Endothelial cell of umbilical vein (primary cell): ENCODE results near the gene NIPSNAP2. TPM values are rescaled to one million over a fixed set of nuclear protein-coding genes. Genes with fewer than 3 reads are reported as not detected.

Source experiments
- Bru-seq: library from RNA; stranded (reverse); fragments of 400-500 nt; gene quantifications from one replicate; lab custom pipeline; 2021; lab: Mats Ljungman, UMichigan
- BruChase-seq, 2 experiments: library from RNA; stranded (reverse); fragments of 400-500 nt; gene quantifications; one replicate each; lab custom pipeline; 2021; lab: Mats Ljungman, UMichigan
- BruUV-seq: library from RNA; stranded (reverse); fragments of 400-500 nt; replicated peaks from 2 replicates; lab custom pipeline; 2021; lab: Mats Ljungman, UMichigan
- CTCF ChIA-PET: fragments of 300-600, 350-600 bp; sonication (Branson Sonifier 250); formaldehyde crosslinking; loops from one replicate; lab custom pipeline; 2021; ENCODE audit warnings: antibody characterized with exemption, inconsistent platforms; lab: Charles Lee
- POLR2A ChIA-PET: fragments of 300-600, 350-600 bp; sonication (Branson Sonifier 250); formaldehyde crosslinking; loops from one replicate; lab custom pipeline; 2021; ENCODE audit warnings: antibody characterized with exemption, inconsistent platforms; lab: Charles Lee
- DNase-seq: peaks from one replicate; pipeline ENCODE4 v3.0.0-alpha.2; 2011; ENCODE audit warnings: low read depth, low spot score
- FAIRE-seq: peaks from 2 replicates; lab custom pipeline; 2011; peaks lifted over from hg19 to GRCh38; lab: Jason Lieb, UNC
- H2AFZ ChIP-seq: 2 replicates; pipeline ENCODE4 v1.6.0; 2012; ENCODE audit warnings: low read depth, low read length, control low read depth, inconsistent platforms
- H3K27ac ChIP-seq: 2 replicates; pipeline ENCODE4 v1.5.1; 2011; ENCODE audit warnings: low read depth, mild to moderate bottlenecking, control low read depth, low read length, moderate library complexity; ENCODE audit not compliant: insufficient read depth
- H3K27me3 ChIP-seq, 2 experiments: 2 replicates each; pipeline versions ENCODE4 v1.6.0 to v1.6.1; 2011; ENCODE audit warnings: low read length in 2 of 2, mixed read lengths in 1 of 2; ENCODE audit not compliant: control insufficient read depth in 2 of 2, insufficient read depth in 2 of 2
- H3K36me3 ChIP-seq, 2 experiments: 2 replicates in 1 of 2; 3 replicates in 1 of 2; pipeline ENCODE4 v1.5.1; 2011; ENCODE audit warnings: low read length in 2 of 2, mild to moderate bottlenecking in 1 of 2, moderate library complexity in 1 of 2; ENCODE audit not compliant: control insufficient read depth in 2 of 2, insufficient read depth in 2 of 2; ENCODE audit errors: extremely low read depth in 1 of 2
- H3K4me1 ChIP-seq: 3 replicates; pipeline ENCODE4 v1.5.1; 2011; ENCODE audit warnings: mild to moderate bottlenecking, low read length; ENCODE audit not compliant: control insufficient read depth, insufficient read depth; ENCODE audit errors: extremely low read depth
- H3K4me2 ChIP-seq: 2 replicates; pipeline ENCODE4 v1.6.1; 2011; ENCODE audit warnings: low read length, control low read depth, mixed read lengths; ENCODE audit not compliant: insufficient read depth
- H3K4me3 ChIP-seq, 3 experiments: fragments of 200-600 bp in 1 of 3; sonication (generic), shearing (Covaris generic) in 1 of 3; replicated peaks in 1 of 3; 2 replicates each; pipeline ENCODE4 v1.5.1; 2011 to 2016; ENCODE audit warnings: control low read depth in 3 of 3, low read length in 3 of 3, mild to moderate bottlenecking in 2 of 3, inconsistent platforms in 1 of 3, low read depth in 1 of 3, moderate library complexity in 1 of 3; ENCODE audit not compliant: insufficient read depth in 1 of 3
- H3K79me2 ChIP-seq: 2 replicates; pipeline ENCODE4 v1.6.0; 2012; ENCODE audit warnings: low read length, inconsistent platforms; ENCODE audit not compliant: control insufficient read depth, insufficient read depth
- H3K9ac ChIP-seq: replicated peaks from 2 replicates; pipeline ENCODE3; 2011; ENCODE audit warnings: low read length, control low read depth; ENCODE audit not compliant: insufficient read depth; ENCODE audit errors: extremely low read depth
- H3K9me1 ChIP-seq: replicated peaks from 3 replicates; pipeline ENCODE4 v1.6.0; 2011; ENCODE audit warnings: mild to moderate bottlenecking, low read length; ENCODE audit not compliant: control insufficient read depth, insufficient read depth; ENCODE audit errors: extremely low read depth
- H3K9me3 ChIP-seq: replicated peaks from 2 replicates; pipeline ENCODE4 v1.5.1; 2012; ENCODE audit warnings: low read length, inconsistent platforms; ENCODE audit not compliant: control insufficient read depth, insufficient read depth
- H4K20me1 ChIP-seq: replicated peaks from 2 replicates; pipeline ENCODE3; 2011; ENCODE audit warnings: mild to moderate bottlenecking, low read length; ENCODE audit not compliant: control insufficient read depth, insufficient read depth; ENCODE audit errors: extremely low read depth
- CTCF ChIP-seq, 2 donors: IDR thresholded peaks; 1 replicate in 1 of 2; 2 replicates in 1 of 2; pipeline ENCODE4 v1.5.1; 2011; ENCODE audit warnings: low read length in 2 of 2, mild to moderate bottlenecking in 2 of 2, moderate library complexity in 2 of 2, control low read depth in 1 of 2, inconsistent platforms in 1 of 2, low read depth in 1 of 2; ENCODE audit not compliant: insufficient read depth in 1 of 2; ENCODE audit errors: extremely low read depth in 1 of 2
- FOS ChIP-seq: IDR thresholded peaks from 2 replicates; pipeline ENCODE4 v1.6.1; 2011; ENCODE audit warnings: mild to moderate bottlenecking, low read length, moderate library complexity, borderline replicate concordance; ENCODE audit not compliant: insufficient read depth
- MAX ChIP-seq: IDR thresholded peaks from 2 replicates; pipeline ENCODE4 v1.6.1; 2011; ENCODE audit not compliant: insufficient read depth, insufficient read length
- POLR2A ChIP-seq: IDR thresholded peaks from 2 replicates; pipeline ENCODE4 v1.6.1; 2012; ENCODE audit warnings: low read depth, mild to moderate bottlenecking, control low read depth, low read length
- POLR2AphosphoS5 ChIP-seq: IDR thresholded peaks from 2 replicates; pipeline ENCODE4 v1.6.1; 2012; ENCODE audit warnings: low read depth, mild to moderate bottlenecking, control low read depth, low read length, moderate library complexity; ENCODE audit not compliant: insufficient read depth
- dilution Hi-C: fragments of 300-500 bp; cut with MboI; formaldehyde crosslinking; loops from one replicate; pipeline ENCODE4 v1.15.0; 2019; ENCODE audit warnings: low sequenced_read_pairs; ENCODE audit not compliant: extremely low pct_ligation_motif_present
- intact Hi-C: fragments of 100-400 bp; cut with micrococcal nuclease; formaldehyde crosslinking; loops from one replicate; pipeline ENCODE4 v1.10.0; 2022
- long read RNA-seq: library from polyadenylated mRNA; stranded (forward); transcript quantifications from one replicate; pipeline ENCODE4 v2.0.0, GENCODE V29; 2021
- polyA minus RNA-seq, 3 experiments: library from RNA; depleted of rRNA, polyadenylated mRNA; stranded (reverse); fragments of >200 nt; gene quantifications; 1 replicate in 1 of 3; 2 replicates in 2 of 3; pipeline ENCODE4 v1.2.3, GENCODE V29; 2011
- polyA plus RNA-seq, 4 experiments: library from polyadenylated mRNA; depleted of rRNA in 3 of 4; stranded (reverse) in 3 of 4; unstranded in 1 of 4; fragments of >200 nt; gene quantifications; 2 replicates each; pipeline versions ENCODE4 v1.2.1 to v1.2.3, GENCODE V29; 2011 to 2012; ENCODE audit warnings: missing spikeins in 1 of 4
- total RNA-seq: library from RNA; stranded (reverse); gene quantifications from 2 replicates; pipeline ENCODE4 v1.2.3, GENCODE V29; 2021

The NIPSNAP2 gene
- total RNA-seq (50.5 and 53.6 TPM in 2 replicates), polyA plus RNA-seq (23.7 and 29.7 TPM in 2 replicates), polyA minus RNA-seq (31.0 and 35.9 TPM in 2 replicates), Bru-seq, nascent RNA (percentile 79 among the genes with signal in this experiment), BruChase-seq, experiment 1, labeled RNA remaining after a 6-hour chase (percentile 83 among the genes with signal in this experiment), BruChase-seq, experiment 2, labeled RNA remaining after a 2-hour chase (percentile 80 among the genes with signal in this experiment)
- polyA plus RNA-seq (2011; cell fraction: cytosol; rRNA removed): 35.3 and 39.2 TPM in 2 replicates
- 26.0 and 31.1 TPM in 2 replicates for polyA plus RNA-seq (2011; cell fraction: nucleus; rRNA removed)
- polyA plus RNA-seq (2012): 32.6 and 43.8 TPM in 2 replicates
- polyA minus RNA-seq (2011; cell fraction: cytosol; rRNA and poly(A)+ RNA removed): 23.7 TPM
- polyA minus RNA-seq (2011; cell fraction: nucleus; rRNA and poly(A)+ RNA removed): 30.4 and 39.2 TPM in 2 replicates
- long read RNA-seq, transcript NIPSNAP2-201 (10 exons, 1,999 nt): major isoform, 306 of 345 reads
- long read RNA-seq, partial matches to known transcripts: 6 of 345 reads
- long read RNA-seq, other reads (novel, unspliced or antisense): 32 of 345 reads

- TF ChIP-seq FOS (peak; percentile 3), MAX (no peak), POLR2AphosphoS5 (peak; percentile 69), CTCF (IDR thresholded peaks at IDR 0.05; ENCODE audit: extremely low read depth in 1 of 2, insufficient read depth in 1 of 2, low read depth in 1 of 2, low read length in 2 of 2) (peak; percentile 19 to 58), POLR2A (peak; percentile 78)
- H3K27me3 ChIP-seq: no peaks in the 10 kb centered on the region
- DNase-seq: peak; percentile 56
- ChIA-PET POLR2A (interaction anchor here (0.6 to 1.2 kb wide), 4 partner anchors 11 to 128 kb away, joined by 3 read pairs; partner anchors contain the start of genes CCT6A, PHKG1 and PSPH), CTCF (interaction anchor here (0.6 to 3.2 kb wide), 16 partner anchors 14 to 1205 kb away, joined by 3 to 52 read pairs (median 4); partner anchors contain the start of genes CCT6A, PHKG1, PSPH and SEC61G)
- peak within 1 kb of the TSS; percentile 64 for H3K27ac ChIP-seq
- no peaks in the 10 kb centered on the region for H3K4me1 ChIP-seq
- H4K20me1 ChIP-seq: no peaks in the 10 kb centered on the region
- H2AFZ ChIP-seq: peak within 1 kb of the TSS; percentile 95
- H3K9me3 ChIP-seq: no peaks in the 10 kb centered on the region
- H3K9me1 ChIP-seq: no peaks in the 10 kb centered on the region
- H3K79me2 ChIP-seq: peaks cover 13% of the 10 kb centered on the region
- H3K36me3 ChIP-seq: peaks cover 0 to 3% of the 10 kb centered on the region in 2 experiments
- H3K9ac ChIP-seq: peak within 1 kb of the TSS; percentile 89
- peak; percentile 63 for FAIRE-seq
- intact Hi-C loops (loop anchor here (1.0 to 10.0 kb wide), 7 partner anchors 77 to 390 kb away; partner anchors contain the start of genes CCT6A, CHCHD2, PSPH and VOPP1), dilution Hi-C loops (no loop called here)
- BruUV-seq: no TSS peak
- H3K4me2 ChIP-seq: peak within 1 kb of the TSS; percentile 66
- H3K4me3 ChIP-seq: peak within 1 kb of the TSS; percentile 68 to 80 (median 77)
Measured at GRCh38 chr7:55964261-55965099, at the start of gene NIPSNAP2. Gene NIPSNAP2 (plus strand): TSS chr7:55964585. CDS start chr7:55964610, 25 bp downstream.
